Right lobe of liver (tissue), 6 donors: ENCODE data around the gene ATP5MG. TPM values are rescaled to one million over a fixed set of nuclear protein-coding genes. Genes with fewer than 3 reads are reported as not detected.

ENCODE experiments used
- ATAC-seq, 4 donors: fragments of 200-7000 bp; cut with Tn5 transposase; one replicate each; pipeline ENCODE4 v1.9.1; 2020; ENCODE audit warnings: mild to moderate bottlenecking in 4 of 4, moderate library complexity in 4 of 4
- DNase-seq, 3 donors: peaks; one replicate each; pipeline ENCODE4 v3.0.0-alpha.2; 2020
- H3K27ac ChIP-seq, 3 donors: fragments of 200-600 bp; one replicate each; pipeline ENCODE4 v1.8.0; 2022
- H3K27me3 ChIP-seq, 2 donors: fragments of 200-600 bp; one replicate each; pipeline ENCODE4 v1.8.0; 2022
- H3K36me3 ChIP-seq, 4 donors: fragments of 200-600 bp; sonication (generic) in 1 of 4; one replicate each; pipeline versions ENCODE4 v1.5.1 to v1.8.0; 2017 to 2022; ENCODE audit warnings: control low read depth in 1 of 4
- H3K4me1 ChIP-seq, 4 donors: fragments of 200-600 bp; sonication (generic) in 1 of 4; one replicate each; pipeline versions ENCODE4 v1.5.1 to v1.8.0; 2017 to 2022; ENCODE audit warnings: control low read depth in 1 of 4
- H3K4me3 ChIP-seq, 3 donors: fragments of 200-600 bp; one replicate each; pipeline ENCODE4 v1.8.0; 2022
- H3K9me3 ChIP-seq, 4 donors: fragments of 200-600 bp; sonication (generic) in 1 of 4; one replicate each; pipeline versions ENCODE4 v1.5.1 to v1.8.0; 2017 to 2022; ENCODE audit warnings: control low read depth in 1 of 4
- POLR2A ChIP-seq: fragments of 450-650 bp; IDR thresholded peaks from one replicate; pipeline ENCODE4 v1.6.1; 2017; ENCODE audit warnings: antibody characterized with exemption, mild to moderate bottlenecking
- WGBS: methylation state at CpG from one replicate; pipeline ENCODE4 v1.1.6; 2018; ENCODE audit warnings: low coverage, low lambda C conversion rate; ENCODE audit not compliant: insufficient coverage; ENCODE audit errors: missing lambda C conversion rate; 5-methylcytosine and 5-hydroxymethylcytosine counted together
- intact Hi-C, 2 donors: fragments of 100-400 bp; cut with DNase I; formaldehyde crosslinking; loops; one replicate each; pipeline versions ENCODE4 v1.11.2 to v1.14.1; 2022
- long read RNA-seq: library from polyadenylated mRNA; unstranded; transcript quantifications from one replicate; pipeline ENCODE4 v2.0.0, GENCODE V29; 2019
- total RNA-seq, 6 experiments: library from RNA; depleted of rRNA in 2 of 6; stranded (reverse); fragments of >200 nt in 2 of 6; fragmentation: NEBNext Ultra II Directional in 3 of 6; extraction: Animal tissue kit (Norgen Biotek cat#: 25700) in 3 of 6; gene quantifications; one replicate each; pipeline versions ENCODE4 v1.1.0 to v1.2.4, GENCODE V29; 2016 to 2023
- TF ChIP-seq, protein P1 (sequence below), 4 donors: fragments of 200-600 bp in 3 of 4; fragments of 450-650 bp in 1 of 4; IDR thresholded peaks; one replicate each; pipeline versions ENCODE4 v1.5.1 to v1.8.0; 2016 to 2022; ENCODE audit warnings: antibody characterized with exemption in 4 of 4, mild to moderate bottlenecking in 2 of 4
- donor health status: DM: no; HTN: yes; CAD: no.
- donor health status: DM: no; HTN: no; CAD: no.
- donor health status: DM: no; HTN: no; CAD: no.
- donor health status: DM: no; HTN: yes; CAD: no.
- donor health status: DM: no; HTN: yes; CAD: no.

ATP5MG gene, protein sequence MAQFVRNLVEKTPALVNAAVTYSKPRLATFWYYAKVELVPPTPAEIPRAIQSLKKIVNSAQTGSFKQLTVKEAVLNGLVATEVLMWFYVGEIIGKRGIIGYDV
- 100 to 1,000 TPM in 1 of 6 experiments, 10 to 100 TPM in 5; 32.6 to 127 (median 89.5) TPM for total RNA-seq
- long read RNA-seq, transcript ATP5MG-201 (3 exons, 1,577 nt) = major isoform, 85 of 86 reads
- long read RNA-seq, partial matches to known transcripts = 0 of 86 reads
- long read RNA-seq, other reads (novel, unspliced or antisense) = 0 of 86 reads

- DNase-seq = peak; percentile 91 to 92 (median 92)
- Histone ChIP-seq H3K4me3 (peak within 1 kb of the TSS; percentile 77 to 89 (median 79)), H3K27me3 (no peaks in the 10 kb centered on the region), H3K36me3 (peaks cover 0 to 24% (median 0%) of the 10 kb centered on the region in 4 donors), H3K9me3 (no peaks in the 10 kb centered on the region), H3K4me1 (peaks cover 0 to 24% (median 8%) of the 10 kb centered on the region in 4 donors), H3K27ac (peak within 1 kb of the TSS; percentile 82 to 92 (median 84))
- intact Hi-C loops = loop anchor here in 1 of 2 donors (10.0 kb wide), 1 partner anchor 73 kb away; no protein-coding TSS in a partner anchor
- 0% methylated on average over 29 of the region's 51 CpGs for WGBS
- TF ChIP-seq, protein P1, sequence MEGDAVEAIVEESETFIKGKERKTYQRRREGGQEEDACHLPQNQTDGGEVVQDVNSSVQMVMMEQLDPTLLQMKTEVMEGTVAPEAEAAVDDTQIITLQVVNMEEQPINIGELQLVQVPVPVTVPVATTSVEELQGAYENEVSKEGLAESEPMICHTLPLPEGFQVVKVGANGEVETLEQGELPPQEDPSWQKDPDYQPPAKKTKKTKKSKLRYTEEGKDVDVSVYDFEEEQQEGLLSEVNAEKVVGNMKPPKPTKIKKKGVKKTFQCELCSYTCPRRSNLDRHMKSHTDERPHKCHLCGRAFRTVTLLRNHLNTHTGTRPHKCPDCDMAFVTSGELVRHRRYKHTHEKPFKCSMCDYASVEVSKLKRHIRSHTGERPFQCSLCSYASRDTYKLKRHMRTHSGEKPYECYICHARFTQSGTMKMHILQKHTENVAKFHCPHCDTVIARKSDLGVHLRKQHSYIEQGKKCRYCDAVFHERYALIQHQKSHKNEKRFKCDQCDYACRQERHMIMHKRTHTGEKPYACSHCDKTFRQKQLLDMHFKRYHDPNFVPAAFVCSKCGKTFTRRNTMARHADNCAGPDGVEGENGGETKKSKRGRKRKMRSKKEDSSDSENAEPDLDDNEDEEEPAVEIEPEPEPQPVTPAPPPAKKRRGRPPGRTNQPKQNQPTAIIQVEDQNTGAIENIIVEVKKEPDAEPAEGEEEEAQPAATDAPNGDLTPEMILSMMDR (IDR thresholded peaks at IDR 0.05) = no peak
- TF ChIP-seq POLR2A = peak; percentile 62
- ATAC-seq = peak; percentile 78 to 87 (median 82)
Observed at GRCh38 chr11:118401151-118401879, at the start of gene ATP5MG. Gene ATP5MG (plus strand): TSS chr11:118401606. CDS start chr11:118401666, 60 bp downstream.

GRCh38 chr11:118353084-118353710 lies 48.2 kb upstream of the ATP5MG start:
- H3K27me3 ChIP-seq = no peaks in the 10 kb centered on the region
- no peaks in the 10 kb centered on the region for H3K9me3 ChIP-seq
- TF ChIP-seq POLR2A = no peak
- TF ChIP-seq, protein P1 (IDR thresholded peaks at IDR 0.05) = peak; percentile 53 to 61 (median 56)
- intact Hi-C loops = loop anchor here (5.0 to 10.0 kb wide), 2 partner anchors 48 to 56 kb away; partner anchors contain the start of gene CD3E (in 1 of the 2)
- ATAC-seq = no peak
- H3K4me1 ChIP-seq = no peaks in the 10 kb centered on the region
- WGBS = 7% methylated on average over 5 of the region's 6 CpGs
- H3K27ac ChIP-seq = no peak overlapping the region
- DNase-seq = no peak
- no peak overlapping the region for H3K4me3 ChIP-seq
- H3K36me3 ChIP-seq = no peaks in the 10 kb centered on the region

DNA sequence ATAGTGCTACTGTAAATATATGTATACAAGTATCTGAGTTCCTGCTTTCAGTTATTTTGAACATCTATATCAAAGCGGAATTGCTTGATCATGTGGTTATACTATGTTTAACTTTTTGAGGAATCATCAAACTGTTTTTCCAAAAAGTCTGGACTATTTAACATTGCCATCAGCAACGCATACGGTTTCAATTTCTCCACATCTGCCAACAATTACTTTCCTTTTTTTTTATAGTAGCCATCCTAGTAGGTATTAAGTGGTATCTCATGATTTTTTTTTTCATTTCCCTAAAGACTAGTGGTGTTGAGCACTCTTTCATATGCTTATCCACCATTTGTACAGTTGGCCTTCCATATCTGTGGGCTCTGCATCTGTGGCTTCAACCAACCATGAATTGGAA lies 43.3 kb upstream of the ATP5MG start:
- TF ChIP-seq POLR2A = no peak
- TF ChIP-seq, protein P1 (IDR thresholded peaks at IDR 0.05) = no peak
- intact Hi-C loops = loop anchor here in 1 of 2 donors (10.0 kb wide), 1 partner anchor 53 kb away; the partner anchor contains the start of gene CD3E
- no peak overlapping the region for H3K27ac ChIP-seq
- no peaks in the 10 kb centered on the region for H3K9me3 ChIP-seq
- WGBS = 45% methylated on average over 3 of the region's 3 CpGs
- H3K27me3 ChIP-seq = no peaks in the 10 kb centered on the region
- ATAC-seq (no peak), DNase-seq (no peak)
- no peak overlapping the region for H3K4me3 ChIP-seq
- H3K4me1 ChIP-seq = peaks cover 0 to 12% (median 3%) of the 10 kb centered on the region in 4 donors
- H3K36me3 ChIP-seq = no peaks in the 10 kb centered on the region

- DNase-seq = peak; percentile 96 to 97 (median 96)
- 9% methylated on average over 12 of the region's 33 CpGs for WGBS
- TF ChIP-seq, protein P1 (IDR thresholded peaks at IDR 0.05) = no peak
- TF ChIP-seq POLR2A = peak; percentile 68
- H3K4me3 ChIP-seq = peak within 1 kb of the TSS; percentile 71 to 84 (median 74)
- H3K27ac ChIP-seq = peak within 1 kb of the TSS; percentile 18 to 58 (median 33)
- H3K9me3 ChIP-seq = no peaks in the 10 kb centered on the region
- intact Hi-C loops = loop anchor here in 1 of 2 donors (10.0 kb wide), 1 partner anchor 55 kb away; the partner anchor contains the start of gene CD3E
- H3K36me3 ChIP-seq = no peaks in the 10 kb centered on the region
- peak; percentile 94 to 98 (median 98) for ATAC-seq
- H3K4me1 ChIP-seq = peaks cover 0 to 12% (median 3%) of the 10 kb centered on the region in 4 donors
- no peaks in the 10 kb centered on the region for H3K27me3 ChIP-seq
Observed at GRCh38 chr11:118359295-118359958, 42.0 kb upstream of the ATP5MG start, which contains the start of gene UBE4A. Gene UBE4A (plus strand): TSS chr11:118359600. CDS start chr11:118365081, 5,481 bp downstream.
